Stimulated activated CD8-positive, alpha-beta memory T cell treated with anti-CD3 and anti-CD28 coated beads, Interleukin-7, amount 100 ng/mL, for 1 hour (primary cell): ENCODE results near the gene KRTAP10-3.

Source experiments
- DNase-seq, 2 donors: peaks; one replicate each; pipeline ENCODE4 v3.0.0-alpha.2; 2020; ENCODE audit warnings: low read depth in 2 of 2

The KRTAP10-3 gene

DNA sequence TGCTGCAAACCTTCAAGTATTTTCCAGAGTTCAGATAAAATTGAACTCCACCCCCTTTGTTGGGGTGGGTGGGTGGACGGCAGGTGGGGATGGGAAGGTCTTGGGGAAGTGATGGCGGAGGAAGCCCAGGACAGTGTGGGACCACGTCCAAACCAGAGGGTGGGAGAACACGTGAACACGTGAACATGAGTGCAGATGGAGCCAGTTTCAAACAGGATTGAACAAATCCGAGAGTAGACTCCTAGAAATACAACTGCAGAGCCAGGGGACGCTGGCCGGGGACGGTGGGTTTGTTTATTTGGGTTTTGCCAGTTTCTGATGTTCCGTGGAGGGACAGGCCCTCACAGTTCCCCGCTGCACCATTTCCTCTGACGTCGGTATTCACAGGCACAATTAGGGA is 10.2 kb downstream of the KRTAP10-3 start:
- no peak for DNase-seq

- no peak for DNase-seq
Observed at GRCh38 chr21:44547656-44548331, 10.8 kb downstream of the KRTAP10-3 start.

DNA sequence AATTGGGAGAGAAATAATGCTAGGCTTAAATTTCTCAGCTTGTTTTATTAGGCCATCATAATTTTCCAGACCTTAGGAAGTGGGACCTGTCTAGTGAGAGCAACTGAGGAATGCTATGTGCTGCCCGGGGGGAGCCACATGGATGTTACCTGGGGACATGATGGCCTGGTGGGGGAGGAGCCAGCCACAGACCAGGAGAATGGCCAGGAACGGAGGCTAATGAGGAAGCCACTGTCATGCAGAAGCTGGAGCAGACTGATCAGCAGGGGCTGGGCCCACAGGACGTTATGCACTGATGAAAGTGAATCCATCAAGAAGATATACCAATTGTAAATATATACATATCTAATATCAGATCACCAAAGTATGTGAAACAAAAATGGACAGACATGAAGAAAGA is 14.0 kb downstream of the KRTAP10-3 start:
- no peak for DNase-seq

DNA sequence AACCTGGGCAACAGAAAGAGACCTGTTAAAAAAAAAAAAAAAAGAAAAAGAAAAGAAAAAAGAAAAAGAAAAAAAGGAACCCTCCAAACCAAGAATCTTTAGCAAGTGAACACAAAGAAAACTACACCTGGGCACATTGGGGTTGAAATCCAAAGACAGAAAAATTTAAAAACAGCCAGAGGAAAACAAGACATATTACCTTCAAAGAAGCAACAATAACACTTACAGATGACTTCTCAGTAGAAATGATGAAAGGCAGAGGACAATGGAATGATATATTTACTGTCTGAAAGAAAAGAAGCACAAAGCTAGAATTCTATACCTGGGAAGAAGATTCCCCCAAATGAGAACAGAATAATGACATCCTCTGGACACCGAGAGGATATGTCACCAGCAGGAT is 15.9 kb downstream of the KRTAP10-3 start:
- DNase-seq = no peak

DNA sequence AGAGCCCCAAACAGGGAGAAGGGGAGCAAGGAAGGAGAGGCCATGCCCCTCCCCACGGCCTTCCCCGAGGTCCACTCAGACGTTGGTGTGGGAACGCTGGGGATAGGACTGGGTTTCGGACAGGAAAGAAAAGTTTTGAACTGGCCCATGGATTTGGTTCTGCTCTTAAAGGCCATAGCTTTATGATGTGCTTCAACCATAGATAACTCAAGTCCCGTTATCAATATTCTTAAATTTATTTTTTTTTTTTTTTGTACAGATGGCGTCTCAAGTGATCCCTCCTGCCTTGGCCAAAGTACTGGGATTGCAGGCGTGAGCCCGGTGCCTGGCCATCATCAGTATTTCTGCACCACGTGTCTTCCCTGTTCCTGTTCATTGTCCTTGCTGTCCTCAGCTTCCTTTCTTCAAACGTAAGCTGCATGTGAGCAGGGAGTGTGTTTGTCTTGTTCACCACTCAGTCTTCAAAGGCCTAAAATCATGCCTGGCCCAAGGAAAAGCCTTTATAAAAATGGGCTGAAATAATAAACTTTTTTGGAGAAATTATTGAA is 17.8 kb downstream of the KRTAP10-3 start:
- DNase-seq = no peak

- DNase-seq = no peak
Observed at GRCh38 chr21:44539991-44540666, 18.5 kb downstream of the KRTAP10-3 start, which contains the start of gene KRTAP10-1. Gene KRTAP10-1 (minus strand): TSS chr21:44540195. CDS start chr21:44540150, 45 bp downstream.

- DNase-seq = no peak
Observed at GRCh38 chr21:44539046-44539445, 19.5 kb downstream of the KRTAP10-3 start.

GRCh38 chr21:44537930-44538911 is 20.4 kb downstream of the KRTAP10-3 start:
- DNase-seq = no peak

GRCh38 chr21:44535963-44536362 is 22.6 kb downstream of the KRTAP10-3 start:
- no peak for DNase-seq

GRCh38 chr21:44534688-44535087 is 23.9 kb downstream of the KRTAP10-3 start:
- no peak for DNase-seq

DNA sequence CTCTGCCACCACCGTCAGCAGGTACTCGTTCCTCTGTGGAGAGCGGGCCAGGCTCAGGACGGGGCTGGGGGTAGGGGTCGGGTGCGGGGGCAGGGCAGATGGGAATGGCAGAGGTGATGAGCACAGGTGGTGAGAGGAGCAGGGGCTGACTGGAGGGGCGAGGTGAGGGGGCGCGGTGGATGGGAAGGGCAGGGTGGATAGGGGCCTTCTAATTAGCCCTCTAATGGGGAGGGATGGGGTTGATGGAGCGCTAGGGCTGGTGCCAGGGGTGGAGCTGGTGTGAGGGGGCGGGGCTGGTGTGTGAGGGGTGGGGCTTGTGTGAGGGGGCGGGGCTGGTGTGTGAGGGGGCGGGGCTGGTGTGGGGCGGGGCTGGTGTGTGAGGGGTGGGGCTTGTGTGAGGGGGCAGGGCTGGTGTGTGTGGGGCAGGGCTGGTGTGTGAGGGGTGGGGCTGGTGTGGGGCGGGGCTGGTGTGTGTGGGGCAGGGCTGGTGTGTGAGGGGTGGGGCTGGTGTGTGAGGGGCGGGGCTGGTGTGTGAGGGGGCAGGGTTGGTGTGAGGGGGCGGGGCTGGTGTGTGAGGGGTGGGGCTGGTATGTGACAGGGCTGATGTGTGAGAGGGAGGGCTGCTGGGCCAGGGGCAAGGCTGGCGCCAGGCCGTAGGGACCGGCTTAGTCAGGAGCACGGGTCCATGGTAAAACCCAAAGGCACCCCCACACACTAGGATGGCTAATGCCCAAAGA is 24.5 kb downstream of the KRTAP10-3 start:
- no peak for DNase-seq

DNA sequence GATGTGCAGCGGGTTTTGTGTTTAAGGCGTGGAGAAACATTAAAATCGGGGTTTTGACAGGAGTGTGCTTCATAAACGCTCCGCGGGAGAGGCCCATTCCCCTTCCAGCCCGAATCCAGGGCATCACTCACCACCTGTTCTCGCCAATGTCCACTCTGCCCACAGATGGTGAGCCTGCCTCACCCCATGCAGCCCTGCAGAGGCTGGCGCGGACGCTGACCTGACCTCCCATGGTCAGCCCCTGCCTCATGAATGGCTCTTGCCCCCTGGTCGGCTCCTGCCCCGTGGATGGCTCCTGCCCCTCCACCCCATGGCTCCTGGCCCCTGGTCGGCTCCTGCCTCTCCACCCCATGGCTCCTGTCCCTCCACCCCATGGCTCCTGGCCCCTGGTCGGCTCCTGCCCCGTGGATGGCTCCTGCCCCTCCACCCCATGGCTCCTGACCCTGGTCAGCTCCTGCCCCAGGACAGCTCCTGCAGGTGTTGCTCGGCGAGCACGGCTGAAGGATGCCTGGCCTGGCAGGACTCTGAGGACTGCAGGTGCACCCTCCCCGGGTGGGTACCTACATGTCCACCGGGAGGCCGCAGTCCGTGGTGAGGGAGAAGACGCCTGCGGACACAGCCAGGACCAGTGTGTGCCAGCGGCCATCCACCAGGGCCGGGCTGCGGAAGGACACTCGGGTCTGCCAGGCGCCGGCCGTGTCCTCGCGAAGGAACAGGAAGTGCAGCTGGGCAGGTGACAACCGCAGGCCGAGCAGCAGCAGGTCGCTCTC is 25.3 kb downstream of the KRTAP10-3 start:
- DNase-seq = no peak

GRCh38 chr21:44532712-44533111 is 25.9 kb downstream of the KRTAP10-3 start:
- DNase-seq = no peak

DNA sequence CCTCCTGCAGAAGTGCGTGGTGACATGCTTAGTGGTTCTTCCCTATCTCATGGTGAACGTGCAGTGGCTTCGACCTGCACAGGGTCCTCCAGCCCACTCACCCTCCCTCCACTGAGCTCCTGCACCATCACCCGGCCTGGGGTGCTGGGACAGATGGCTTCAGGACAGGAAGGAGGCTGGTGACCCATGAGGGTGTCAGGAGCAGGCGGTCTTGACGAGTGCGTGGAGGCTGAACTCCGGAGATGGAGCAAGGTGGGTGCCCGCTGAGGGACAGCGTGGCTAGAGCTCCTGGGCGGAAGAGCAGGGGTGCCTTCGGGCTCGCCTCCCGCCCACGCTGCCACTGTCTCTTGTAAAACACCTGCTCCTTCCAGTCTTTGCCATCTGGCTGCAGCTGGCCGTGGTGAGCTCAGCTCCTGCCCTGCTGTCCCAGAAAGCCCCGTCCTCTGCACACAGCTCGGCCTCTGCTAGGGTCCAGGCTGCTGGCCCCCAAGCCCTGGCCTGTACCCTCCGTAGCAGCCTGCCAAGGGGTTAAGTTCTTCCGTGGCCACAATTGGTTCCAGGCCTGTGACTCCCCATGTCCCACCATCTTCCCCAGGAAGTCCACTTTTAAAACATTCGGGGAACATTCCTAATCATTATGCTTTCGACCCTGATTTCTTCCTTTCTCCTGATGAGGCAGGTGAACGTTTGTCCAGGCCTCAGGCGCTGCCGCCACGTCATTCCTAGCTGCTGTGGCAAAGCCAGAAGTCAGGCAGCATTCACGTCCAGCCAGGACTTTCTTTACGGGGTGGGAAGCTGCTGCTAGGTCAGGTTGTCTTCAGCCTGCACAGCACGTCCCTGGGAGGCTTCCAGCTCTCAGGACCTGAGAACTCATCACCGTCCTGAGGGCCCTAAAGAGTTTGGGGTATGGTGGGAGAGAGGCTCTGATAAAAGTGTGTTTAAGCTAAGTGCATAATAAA is 26.7 kb downstream of the KRTAP10-3 start:
- no peak for DNase-seq

GRCh38 chr21:44530903-44531605 is 27.5 kb downstream of the KRTAP10-3 start:
- DNase-seq = no peak

- DNase-seq = no peak
Observed at GRCh38 chr21:44530221-44530902, 28.2 kb downstream of the KRTAP10-3 start.

- no peak for DNase-seq
Observed at GRCh38 chr21:44529503-44530125, 29.0 kb downstream of the KRTAP10-3 start.

- DNase-seq = no peak
Observed at GRCh38 chr21:44529011-44529421, 29.6 kb downstream of the KRTAP10-3 start.
